Right ventricle myocardium superior (tissue), 1 donor: ENCODE data around the gene CLIC3. TPM values are rescaled to one million over a fixed set of nuclear protein-coding genes. Genes with fewer than 3 reads are reported as not detected.

Source experiments
- ATAC-seq: fragments of 200-7000 bp; cut with Tn5 transposase; one replicate; pipeline ENCODE4 v1.9.1; 2020; ENCODE audit warnings: mild to moderate bottlenecking; ENCODE audit not compliant: poor library complexity
- DNase-seq: peaks from one replicate; pipeline ENCODE4 v3.0.0-alpha.2; 2020
- intact Hi-C: fragments of 100-400 bp; cut with DNase I; formaldehyde crosslinking; loops from one replicate; pipeline ENCODE4 v1.11.2; 2022
- total RNA-seq: library from RNA; stranded (reverse); fragmentation: NEBNext Ultra II Directional; extraction: Animal tissue kit (Norgen Biotek cat#: 25700); gene quantifications from one replicate; pipeline ENCODE4 v1.2.1, GENCODE V29; 2021
- donor health status: DM: no; HTN: yes; CAD: no; lungs with severe emphysema.

Gene CLIC3
- total RNA-seq, 1 donor from 2014 or later: 2.7 TPM

GRCh38 chr9:136950656-136951276 is 45.6 kb downstream of the CLIC3 start:
- DNase-seq (peak; percentile 66), ATAC-seq (peak; percentile 59)
- intact Hi-C loops: no loop called here

GRCh38 chr9:136949817-136950655 is 46.3 kb downstream of the CLIC3 start:
- peak; percentile 90 for ATAC-seq
- peak; percentile 98 for DNase-seq
- intact Hi-C loops: loop anchor here (2.0 kb wide), 1 partner anchor 27 kb away; the partner anchor contains the start of gene PTGDS

GRCh38 chr9:136949239-136949816 is 47.0 kb downstream of the CLIC3 start:
- ATAC-seq (peak; percentile 1), DNase-seq (peak; percentile 42)
- intact Hi-C loops: loop anchor here (2.0 kb wide), 1 partner anchor 27 kb away; the partner anchor contains the start of gene PTGDS

GRCh38 chr9:136947955-136948510 is 48.3 kb downstream of the CLIC3 start:
- DNase-seq (peak; percentile 84), ATAC-seq (peak; percentile 13)
- intact Hi-C loops: loop anchor here (2.0 kb wide), 2 partner anchors 29 to 87 kb away; partner anchors contain the start of gene PTGDS

GRCh38 chr9:136947028-136947891 is 49.1 kb downstream of the CLIC3 start:
- ATAC-seq (no peak), DNase-seq (peak; percentile 40)
- intact Hi-C loops: loop anchor here (2.0 kb wide), 1 partner anchor 88 kb away; no protein-coding TSS in a partner anchor

GRCh38 chr9:136946228-136947027 is 49.9 kb downstream of the CLIC3 start:
- ATAC-seq (no peak), DNase-seq (peak; percentile 45)
- intact Hi-C loops: loop anchor here (2.0 kb wide), 1 partner anchor 88 kb away; no protein-coding TSS in a partner anchor

- DNase-seq (peak; percentile 45), ATAC-seq (no peak)
- intact Hi-C loops: loop anchor here (2.0 kb wide), 1 partner anchor 89 kb away; no protein-coding TSS in a partner anchor
Measured at GRCh38 chr9:136945333-136946227, 50.8 kb downstream of the CLIC3 start.

Other genes with a start within 250 kb of the CLIC3 start
- 13.0 TPM for gene LCN6, start 248.0 kb downstream of the CLIC3 start, total RNA-seq
- gene LCN8, start 238.3 kb downstream of the CLIC3 start, total RNA-seq: not detected
- not detected for gene LCN15, start 232.1 kb downstream of the CLIC3 start, total RNA-seq
- 70.9 TPM for gene TMEM141, start 205.2 kb downstream of the CLIC3 start, total RNA-seq
- 1.5 TPM for gene CCDC183, start 200.2 kb downstream of the CLIC3 start, total RNA-seq
- gene RABL6, start 188.6 kb downstream of the CLIC3 start, total RNA-seq: 68.0 TPM
- gene AJM1, start 154.1 kb downstream of the CLIC3 start, total RNA-seq: 7.3 TPM
- 345 TPM for gene PHPT1, start 147.2 kb downstream of the CLIC3 start, total RNA-seq
- 13.2 TPM for gene MAMDC4, start 144.2 kb downstream of the CLIC3 start, total RNA-seq
- 325 TPM for gene EDF1, start 130.3 kb downstream of the CLIC3 start, total RNA-seq
- gene TRAF2, start 110.1 kb downstream of the CLIC3 start, total RNA-seq: 9.1 TPM
- 142 TPM for gene FBXW5, start 51.8 kb downstream of the CLIC3 start, total RNA-seq
- gene C8G, start 51.3 kb downstream of the CLIC3 start, total RNA-seq: 1.1 TPM
- gene LCN12, start 44.3 kb downstream of the CLIC3 start, total RNA-seq: 2.1 TPM
- 6,152 TPM for gene PTGDS, start 19.1 kb downstream of the CLIC3 start, total RNA-seq
- 9.7 TPM for gene LCNL1, start 13.6 kb downstream of the CLIC3 start, total RNA-seq
- 19.4 TPM for gene PAXX, start 4.1 kb downstream of the CLIC3 start, total RNA-seq
- gene ABCA2, start 31.7 kb upstream of the CLIC3 start, total RNA-seq: 26.7 TPM
- not detected for gene FUT7, start 35.5 kb upstream of the CLIC3 start, total RNA-seq
- 59.1 TPM for gene NPDC1, start 49.6 kb upstream of the CLIC3 start, total RNA-seq
- 1.9 TPM for gene ENTPD2, start 57.5 kb upstream of the CLIC3 start, total RNA-seq
- 0.22 TPM for gene SAPCD2, start 74.0 kb upstream of the CLIC3 start, total RNA-seq
- 11.3 TPM for gene UAP1L1, start 80.9 kb upstream of the CLIC3 start, total RNA-seq
- 20.3 TPM for gene MAN1B1, start 90.4 kb upstream of the CLIC3 start, total RNA-seq
- gene DPP7, start 118.2 kb upstream of the CLIC3 start, total RNA-seq: 153 TPM
- gene GRIN1, start 142.6 kb upstream of the CLIC3 start, total RNA-seq: not detected
- not detected for gene LRRC26, start 173.5 kb upstream of the CLIC3 start, total RNA-seq
- gene TMEM210, start 175.5 kb upstream of the CLIC3 start, total RNA-seq: not detected
- 33.9 TPM for gene ANAPC2, start 192.0 kb upstream of the CLIC3 start, total RNA-seq
- 73.7 TPM for gene SSNA1, start 192.1 kb upstream of the CLIC3 start, total RNA-seq
- gene TPRN, start 204.2 kb upstream of the CLIC3 start, total RNA-seq: 19.0 TPM
- 44.9 TPM for gene TMEM203, start 209.1 kb upstream of the CLIC3 start, total RNA-seq
- gene NDOR1, start 209.1 kb upstream of the CLIC3 start, total RNA-seq: 5.5 TPM
- gene RNF208, start 225.7 kb upstream of the CLIC3 start, total RNA-seq: 24.8 TPM
- gene CYSRT1, start 228.6 kb upstream of the CLIC3 start, total RNA-seq: not detected
- gene RNF224, start 230.9 kb upstream of the CLIC3 start, total RNA-seq: not detected
- not detected for gene SLC34A3, start 234.3 kb upstream of the CLIC3 start, total RNA-seq
- gene TUBB4B, start 244.7 kb upstream of the CLIC3 start, total RNA-seq: 515 TPM